ENCODE results near the gene PIGM.

The PIGM gene

GRCh38 chr1:160004425-160004824 lies 27.4 kb downstream of the PIGM start:
- no peak overlapping the region for H3K4me3 ChIP-seq (ENCODE audit: insufficient read depth, low read length, poor library complexity, severe bottlenecking)
- H3K36me3 ChIP-seq (ENCODE audit: low read length) = no peaks in the 10 kb centered on the region
- H3K27me3 ChIP-seq (ENCODE audit: low read length) = no peaks in the 10 kb centered on the region
- no peak for TF ChIP-seq CTCF (IDR thresholded peaks at IDR 0.05; ENCODE audit: insufficient read depth, low read length, poor library complexity, severe bottlenecking)
- no peak for TF ChIP-seq EZH2phosphoT487 (conservative IDR thresholded peaks at IDR 0.05; ENCODE audit: low read length)
- no peak overlapping the region for H3K9ac ChIP-seq (ENCODE audit: low read length)
- H3K4me2 ChIP-seq (ENCODE audit: low read depth, low read length, poor library complexity, severe bottlenecking) = no peak overlapping the region
- no peaks in the 10 kb centered on the region for H3F3A ChIP-seq (ENCODE audit: insufficient read depth)
- no peaks in the 10 kb centered on the region for H4K20me1 ChIP-seq (ENCODE audit: low read depth, low read length)
- no peaks in the 10 kb centered on the region for H3K9me3 ChIP-seq (ENCODE audit: insufficient read depth, low read length)
- no peak overlapping the region for H3K27ac ChIP-seq (ENCODE audit: low read depth, low read length)
- no peaks in the 10 kb centered on the region for H3K79me2 ChIP-seq (ENCODE audit: insufficient read depth, low read length)
- H2AFZ ChIP-seq (ENCODE audit: low read depth, low read length, severe bottlenecking) = no peak overlapping the region
- no peaks in the 10 kb centered on the region for H3K9me2 ChIP-seq (replicated peaks; ENCODE audit: insufficient read depth, low read length)

- no peaks in the 10 kb centered on the region for H3K9me2 ChIP-seq (replicated peaks; ENCODE audit: insufficient read depth, low read length)
- H3F3A ChIP-seq (ENCODE audit: insufficient read depth) = no peaks in the 10 kb centered on the region
- H3K4me2 ChIP-seq (ENCODE audit: low read depth, low read length, poor library complexity, severe bottlenecking) = no peak overlapping the region
- no peak overlapping the region for H3K4me3 ChIP-seq (ENCODE audit: insufficient read depth, low read length, poor library complexity, severe bottlenecking)
- H2AFZ ChIP-seq (ENCODE audit: low read depth, low read length, severe bottlenecking) = no peak overlapping the region
- no peaks in the 10 kb centered on the region for H3K9me3 ChIP-seq (ENCODE audit: insufficient read depth, low read length)
- H3K27ac ChIP-seq (ENCODE audit: low read depth, low read length) = no peak overlapping the region
- H3K27me3 ChIP-seq (ENCODE audit: low read length) = no peaks in the 10 kb centered on the region
- no peaks in the 10 kb centered on the region for H3K36me3 ChIP-seq (ENCODE audit: low read length)
- no peaks in the 10 kb centered on the region for H4K20me1 ChIP-seq (ENCODE audit: low read depth, low read length)
- TF ChIP-seq CTCF (IDR thresholded peaks at IDR 0.05; ENCODE audit: insufficient read depth, low read length, poor library complexity, severe bottlenecking) = no peak
- no peak for TF ChIP-seq EZH2phosphoT487 (conservative IDR thresholded peaks at IDR 0.05; ENCODE audit: low read length)
- no peak overlapping the region for H3K9ac ChIP-seq (ENCODE audit: low read length)
- H3K79me2 ChIP-seq (ENCODE audit: insufficient read depth, low read length) = no peaks in the 10 kb centered on the region
Observed at GRCh38 chr1:160004001-160004400, 27.8 kb downstream of the PIGM start.

- Histone ChIP-seq H3K9me2 (replicated peaks; ENCODE audit: insufficient read depth, low read length) (no peaks in the 10 kb centered on the region), H3K9ac (ENCODE audit: low read length) (no peak overlapping the region), H3K27ac (ENCODE audit: low read depth, low read length) (no peak overlapping the region), H3K79me2 (ENCODE audit: insufficient read depth, low read length) (no peaks in the 10 kb centered on the region), H3K4me3 (ENCODE audit: insufficient read depth, low read length, poor library complexity, severe bottlenecking) (no peak overlapping the region), H3K36me3 (ENCODE audit: low read length) (no peaks in the 10 kb centered on the region), H4K20me1 (ENCODE audit: low read depth, low read length) (no peaks in the 10 kb centered on the region), H3K27me3 (ENCODE audit: low read length) (no peaks in the 10 kb centered on the region), H2AFZ (ENCODE audit: low read depth, low read length, severe bottlenecking) (no peak overlapping the region), H3K4me2 (ENCODE audit: low read depth, low read length, poor library complexity, severe bottlenecking) (no peak overlapping the region), H3K9me3 (ENCODE audit: insufficient read depth, low read length) (no peaks in the 10 kb centered on the region), H3F3A (ENCODE audit: insufficient read depth) (no peaks in the 10 kb centered on the region)
- TF ChIP-seq EZH2phosphoT487 (conservative IDR thresholded peaks at IDR 0.05; ENCODE audit: low read length) = no peak
- no peak for TF ChIP-seq CTCF (IDR thresholded peaks at IDR 0.05; ENCODE audit: insufficient read depth, low read length, poor library complexity, severe bottlenecking)
Observed at GRCh38 chr1:160001440-160001839, 30.4 kb downstream of the PIGM start.
